Heart left ventricle (tissue), 13 donors: Measurements from ENCODE around the gene GCHFR.

Experiments used
- POLR2A ChIP-seq, 2 donors: fragments of 450-650 bp; IDR thresholded peaks; one replicate each; pipeline ENCODE4 v1.6.1; 2017; ENCODE audit warnings: antibody characterized with exemption in 2 of 2, mild to moderate bottlenecking in 2 of 2, moderate library complexity in 2 of 2
- TF ChIP-seq, protein P1 (sequence below), 12 donors: fragments of 200-600 bp; sonication (generic) in 4 of 12; IDR thresholded peaks; one replicate each; pipeline versions ENCODE4 v1.5.0 to v1.8.0; 2018 to 2022; ENCODE audit warnings: antibody characterized with exemption in 12 of 12, mild to moderate bottlenecking in 5 of 12
- donor health status: ischemic (EF 13 %, LVEDD 7.1; RV severe dilation, severe dysfunction).
- donor health status: DM: no; HTN: yes; CAD: no.
- donor health status: DM: no; HTN: no; CAD: no.
- donor health status: ischemic (EF 25% LVEDD 6.9; RV normal size, moderate dysfunction).
- donor health status: ischemic (EF 25% LVEDD 5.7; RV mildly dilated, moderate dysfunction).
- donor health status: ischemic (EF 35%, LVEDD 5.7; RV mildly dilated, moderate dysfunction).
- donor health status: nonischemic (EF 11% LVEDD 7.7; RV severe dilation, severe dysfunction).
- donor health status: DM: yes; HTN: yes; CAD: no.
- donor health status: PGD.
- donor health status: ischemic (EF 29% LVEDD 5.4; RV normal size, mild dysfunction).
- donor health status: nonischemic (EF 23%, LVEDD 6.1; RV moderate dilation, normal function).

DNA sequence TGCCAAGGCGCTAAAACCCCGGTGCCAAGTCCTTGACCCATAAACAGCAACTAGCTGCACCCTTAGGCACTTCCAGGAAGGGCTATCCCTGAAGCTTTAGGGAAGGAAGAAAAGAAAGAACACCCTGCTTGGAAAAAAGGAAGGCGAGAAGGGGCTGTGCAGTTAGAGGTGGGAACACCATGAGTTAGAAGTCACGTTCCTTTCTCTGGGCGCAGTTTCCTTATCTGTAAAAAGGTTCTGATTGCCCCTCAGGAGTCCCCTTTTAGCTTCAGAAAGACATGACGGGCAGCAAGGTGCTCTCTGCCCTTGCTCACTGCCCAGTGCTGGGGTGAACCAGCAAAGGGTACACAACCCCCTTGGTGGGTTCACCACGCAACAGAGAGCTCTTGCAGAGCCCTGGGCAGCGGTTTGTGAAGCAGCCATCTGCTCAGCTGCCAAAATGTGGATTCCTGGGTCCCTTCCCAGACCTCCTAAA, 798 bp downstream of the GCHFR start:
- TF ChIP-seq POLR2A (IDR thresholded peaks at IDR 0.05), result no peak
- TF ChIP-seq, protein P1, sequence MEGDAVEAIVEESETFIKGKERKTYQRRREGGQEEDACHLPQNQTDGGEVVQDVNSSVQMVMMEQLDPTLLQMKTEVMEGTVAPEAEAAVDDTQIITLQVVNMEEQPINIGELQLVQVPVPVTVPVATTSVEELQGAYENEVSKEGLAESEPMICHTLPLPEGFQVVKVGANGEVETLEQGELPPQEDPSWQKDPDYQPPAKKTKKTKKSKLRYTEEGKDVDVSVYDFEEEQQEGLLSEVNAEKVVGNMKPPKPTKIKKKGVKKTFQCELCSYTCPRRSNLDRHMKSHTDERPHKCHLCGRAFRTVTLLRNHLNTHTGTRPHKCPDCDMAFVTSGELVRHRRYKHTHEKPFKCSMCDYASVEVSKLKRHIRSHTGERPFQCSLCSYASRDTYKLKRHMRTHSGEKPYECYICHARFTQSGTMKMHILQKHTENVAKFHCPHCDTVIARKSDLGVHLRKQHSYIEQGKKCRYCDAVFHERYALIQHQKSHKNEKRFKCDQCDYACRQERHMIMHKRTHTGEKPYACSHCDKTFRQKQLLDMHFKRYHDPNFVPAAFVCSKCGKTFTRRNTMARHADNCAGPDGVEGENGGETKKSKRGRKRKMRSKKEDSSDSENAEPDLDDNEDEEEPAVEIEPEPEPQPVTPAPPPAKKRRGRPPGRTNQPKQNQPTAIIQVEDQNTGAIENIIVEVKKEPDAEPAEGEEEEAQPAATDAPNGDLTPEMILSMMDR (IDR thresholded peaks at IDR 0.05), result no peak
